ENCODE results near the gene NUP210.
A peak's percentile ranks its signal among the peaks of the same experiment; 100 is the strongest.

Gene NUP210

GRCh38 chr3:13318626-13319470, 101.3 kb downstream of the NUP210 start:
- no peak for DNase-seq

- no peak for DNase-seq
Observed at GRCh38 chr3:13317596-13318320, 102.4 kb downstream of the NUP210 start.

- no peak for DNase-seq
Observed at GRCh38 chr3:13316603-13317002, 103.5 kb downstream of the NUP210 start.

GRCh38 chr3:13314877-13315276, 105.2 kb downstream of the NUP210 start:
- DNase-seq = no peak

GRCh38 chr3:13313813-13314212, 106.3 kb downstream of the NUP210 start:
- DNase-seq = no peak

GRCh38 chr3:13309004-13309403, 111.1 kb downstream of the NUP210 start:
- no peak for DNase-seq

- DNase-seq = peak in 1 of 2 experiments; percentile 67
Observed at GRCh38 chr3:13308380-13308801, 111.7 kb downstream of the NUP210 start.

GRCh38 chr3:13307041-13307440, 113.1 kb downstream of the NUP210 start:
- no peak for DNase-seq

- DNase-seq = no peak
Observed at GRCh38 chr3:13305623-13306022, 114.5 kb downstream of the NUP210 start.

GRCh38 chr3:13303410-13303809, 116.7 kb downstream of the NUP210 start:
- DNase-seq = no peak

GRCh38 chr3:13301286-13301987, 118.7 kb downstream of the NUP210 start:
- peak; percentile 95 to 96 for DNase-seq

- peak; percentile 74 to 79 for DNase-seq
Observed at GRCh38 chr3:13300546-13301285, 119.4 kb downstream of the NUP210 start.

GRCh38 chr3:13299531-13300155, 120.5 kb downstream of the NUP210 start:
- peak in 1 of 2 experiments; percentile 20 for DNase-seq

GRCh38 chr3:13296662-13297061, 123.5 kb downstream of the NUP210 start:
- DNase-seq = peak in 1 of 2 experiments; percentile 48

- DNase-seq = no peak
Observed at GRCh38 chr3:13294442-13295351, 125.4 kb downstream of the NUP210 start.

GRCh38 chr3:13292375-13292774, 127.7 kb downstream of the NUP210 start:
- peak in 1 of 2 experiments; percentile 22 for DNase-seq

GRCh38 chr3:13290941-13291340, 129.2 kb downstream of the NUP210 start:
- no peak for DNase-seq

GRCh38 chr3:13289771-13290285, 130.3 kb downstream of the NUP210 start:
- DNase-seq = no peak

GRCh38 chr3:13288732-13289718, 131.1 kb downstream of the NUP210 start:
- DNase-seq = peak; percentile 55 to 57

Measured in NCI-H526 (cell line).